NB4 (cell line): ENCODE data around the gene CCDC127.

Source experiments
- CTCF ChIP-seq: IDR thresholded peaks from one replicate; pipeline ENCODE4 v1.5.1; 2012; ENCODE audit warnings: low read depth, low read length
- MAX ChIP-seq: IDR thresholded peaks from 2 replicates; pipeline ENCODE4 v1.6.1; 2011; ENCODE audit warnings: low read depth, low read length
- POLR2A ChIP-seq: IDR thresholded peaks from 2 replicates; pipeline ENCODE4 v1.6.1; 2011; ENCODE audit warnings: mild to moderate bottlenecking; ENCODE audit not compliant: insufficient read length; ENCODE audit errors: extremely low read depth

GRCh38 chr5:198516-199196 is 19.3 kb downstream of the CCDC127 start:
- TF ChIP-seq MAX (no peak), CTCF (no peak), POLR2A (no peak)
